ENCODE measurements around the gene TRMT61B. TPM values are rescaled to one million over a fixed set of nuclear protein-coding genes. Genes with fewer than 3 reads are reported as not detected.

Gene TRMT61B
- 14.3 and 14.8 TPM in 2 replicates for total RNA-seq

DNA sequence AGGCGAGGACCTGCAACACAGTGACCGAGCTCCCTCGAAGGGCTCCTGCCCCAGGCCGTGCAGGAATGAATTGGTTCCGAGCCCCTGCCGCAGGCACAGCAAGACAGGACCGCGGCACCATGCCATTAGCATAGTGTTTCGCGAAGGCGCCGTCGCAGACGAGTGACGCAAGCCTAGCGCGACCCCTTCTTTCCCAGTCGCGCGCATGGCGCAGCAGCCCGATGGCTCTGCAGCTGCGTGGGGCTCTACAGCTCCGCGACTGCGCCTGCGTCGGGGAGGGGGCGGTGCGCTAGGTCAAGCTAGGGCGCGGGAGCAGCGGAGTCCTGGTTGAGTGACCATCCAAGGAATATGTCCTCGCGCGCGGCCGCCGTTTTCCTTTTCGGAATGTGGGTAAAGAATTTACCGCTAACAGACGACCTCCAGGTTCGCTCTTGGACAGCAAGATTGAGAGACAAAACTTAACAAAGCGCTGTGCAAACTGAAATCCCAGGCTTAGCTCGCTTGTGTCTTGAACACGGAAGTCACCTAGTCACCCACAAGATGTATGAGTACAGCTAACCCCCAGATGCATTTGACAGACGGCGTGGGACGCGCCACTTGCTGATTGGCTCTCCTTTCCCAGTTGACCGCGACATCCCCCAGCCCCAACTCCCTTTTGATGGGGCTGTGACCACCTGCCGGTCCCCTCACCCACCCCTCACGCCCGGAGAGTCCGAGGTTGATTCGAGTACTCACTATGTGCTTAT lies at the start of gene TRMT61B:
Gene TRMT61B, minus strand, starts transcription at position 164 of the 746 bp plus-strand sequence. Its CDS starts 32 bp downstream, at position 132.
- intact Hi-C loops (cut with micrococcal nuclease): loop anchor here (1.0 to 10.0 kb wide), 6 partner anchors 24 to 1516 kb away; partner anchors contain the start of genes GTF3C2, PPP1CB, SPDYA and WDR43

DNA sequence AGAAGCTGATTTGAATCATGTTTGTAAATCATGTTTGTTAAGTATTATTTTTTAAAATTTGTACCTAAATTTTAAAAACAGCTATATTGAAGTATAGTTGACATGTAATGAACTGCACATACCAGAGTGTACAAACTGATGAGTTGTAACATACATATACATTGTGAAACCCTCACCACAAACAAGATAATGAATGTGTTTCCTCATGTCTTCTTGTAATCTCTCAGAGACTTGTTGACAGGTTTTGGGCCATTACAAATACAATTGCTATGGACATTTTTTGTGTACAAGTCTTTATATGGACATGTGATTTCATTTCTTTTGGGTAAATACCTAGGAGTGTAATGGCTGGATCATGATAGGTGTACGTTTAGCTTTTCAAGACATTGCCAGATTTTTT lies 45.8 kb upstream of the TRMT61B start:
- intact Hi-C loops (cut with micrococcal nuclease): no loop called here

DNA sequence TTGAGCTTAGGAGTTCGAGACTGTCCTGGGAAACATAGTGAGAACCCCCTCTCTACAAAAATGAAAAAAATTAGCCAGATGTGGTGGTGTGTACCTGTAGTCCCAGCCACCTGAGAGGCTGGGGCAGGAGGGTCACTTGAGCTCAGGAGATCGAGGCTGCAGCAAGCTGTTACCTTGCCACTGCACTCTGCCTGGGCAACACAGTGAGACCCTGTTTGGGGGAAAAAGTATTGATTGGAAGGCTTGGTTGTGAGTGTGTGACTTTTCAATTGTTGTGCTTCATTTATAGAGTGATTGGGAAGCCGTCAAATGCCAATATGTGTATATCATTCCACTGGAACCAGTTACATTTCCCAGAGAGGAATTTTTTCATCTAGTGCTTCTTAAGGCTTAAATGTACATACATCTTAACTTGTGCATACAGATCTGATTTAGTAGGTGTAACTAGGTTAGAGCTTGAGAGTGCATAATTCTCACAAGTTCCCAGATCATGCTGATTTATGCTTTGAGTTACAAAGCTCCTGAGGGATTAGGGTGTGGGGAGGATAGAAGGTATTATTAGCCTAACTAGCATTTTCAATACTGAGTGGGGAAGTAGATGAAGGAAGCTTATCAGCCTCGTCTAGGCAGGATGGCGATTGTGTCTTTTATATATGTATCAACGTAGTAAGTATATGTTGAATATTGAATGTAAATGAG lies 39.7 kb upstream of the TRMT61B start:
- intact Hi-C loops (cut with micrococcal nuclease): no loop called here

DNA sequence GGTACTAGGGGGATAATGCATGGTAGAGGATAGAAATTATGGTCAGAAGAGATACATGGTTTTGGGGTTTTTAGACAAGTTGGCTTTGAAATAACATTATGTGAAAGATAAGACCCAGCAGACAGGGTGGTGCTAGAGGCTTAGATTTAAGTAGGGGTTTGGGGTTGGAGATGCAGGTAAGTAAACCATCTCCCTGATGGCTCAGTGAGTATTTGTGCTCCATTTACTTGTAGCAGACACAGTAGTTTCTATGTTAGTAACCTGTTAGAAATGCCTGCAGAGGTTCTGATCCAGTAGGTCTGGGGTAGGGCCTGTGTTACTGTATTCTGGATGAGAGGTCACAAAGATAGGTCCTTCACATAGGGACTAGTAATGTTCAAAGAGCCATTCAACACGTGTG lies 38.1 kb upstream of the TRMT61B start:
- intact Hi-C loops (cut with micrococcal nuclease): no loop called here

DNA sequence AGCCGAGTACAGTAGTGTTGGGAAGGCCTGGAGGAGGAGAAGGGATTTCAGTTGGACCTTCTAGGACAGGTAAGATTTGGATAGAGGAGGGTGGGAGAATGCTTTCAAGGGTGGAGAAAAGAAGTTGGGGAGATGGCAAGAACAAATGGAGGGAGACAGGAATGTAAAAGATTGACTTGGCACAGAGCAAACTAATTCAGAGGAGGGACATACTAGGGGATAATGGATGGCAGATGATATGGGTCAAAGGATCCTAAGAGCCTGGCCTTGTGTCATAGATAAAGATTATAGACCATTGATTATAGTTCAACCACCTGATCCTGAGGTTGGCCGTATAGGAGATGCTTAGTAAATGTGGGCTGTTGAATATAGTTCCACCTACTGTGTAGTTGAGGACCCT lies 36.7 kb upstream of the TRMT61B start:
- intact Hi-C loops (cut with micrococcal nuclease): no loop called here

DNA sequence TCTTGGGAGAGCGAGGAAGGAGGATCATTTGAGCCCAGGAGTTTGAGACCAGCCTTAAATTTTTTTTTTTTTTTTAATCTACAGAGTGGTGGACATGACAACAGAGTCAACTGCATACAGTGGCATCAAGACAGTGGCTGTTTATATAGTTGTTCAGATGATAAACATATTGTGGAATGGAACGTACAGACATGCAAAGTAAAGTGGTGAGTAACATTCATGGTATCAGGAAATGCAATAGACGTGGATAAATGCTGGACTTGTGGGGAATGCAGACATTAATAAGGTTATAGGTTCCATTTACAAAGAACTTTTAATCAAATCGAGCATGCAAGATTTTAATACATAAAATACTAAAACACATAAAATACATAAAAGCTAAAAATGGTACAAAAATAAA lies 36.3 kb upstream of the TRMT61B start:
- intact Hi-C loops (cut with micrococcal nuclease): no loop called here

DNA sequence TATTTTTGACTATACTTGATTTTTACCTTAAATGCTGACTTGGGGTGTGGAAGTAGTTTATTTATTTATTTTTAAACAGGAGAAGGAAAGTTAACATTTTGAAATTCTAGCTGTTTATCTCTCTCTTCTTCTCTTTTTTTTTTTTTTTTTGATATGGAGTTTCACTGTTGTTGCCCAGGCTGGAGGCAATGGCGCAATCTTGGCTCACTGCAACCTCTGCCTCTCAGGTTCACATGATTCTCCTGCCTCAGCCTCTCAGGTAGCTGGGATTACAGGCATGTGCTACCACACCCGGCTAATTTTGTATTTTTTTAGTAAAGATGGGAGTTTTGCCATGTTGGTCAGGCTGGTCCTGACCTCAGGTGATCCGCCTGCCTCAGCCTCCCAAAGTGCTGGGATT lies 35.4 kb upstream of the TRMT61B start:
- intact Hi-C loops (cut with micrococcal nuclease): no loop called here

DNA sequence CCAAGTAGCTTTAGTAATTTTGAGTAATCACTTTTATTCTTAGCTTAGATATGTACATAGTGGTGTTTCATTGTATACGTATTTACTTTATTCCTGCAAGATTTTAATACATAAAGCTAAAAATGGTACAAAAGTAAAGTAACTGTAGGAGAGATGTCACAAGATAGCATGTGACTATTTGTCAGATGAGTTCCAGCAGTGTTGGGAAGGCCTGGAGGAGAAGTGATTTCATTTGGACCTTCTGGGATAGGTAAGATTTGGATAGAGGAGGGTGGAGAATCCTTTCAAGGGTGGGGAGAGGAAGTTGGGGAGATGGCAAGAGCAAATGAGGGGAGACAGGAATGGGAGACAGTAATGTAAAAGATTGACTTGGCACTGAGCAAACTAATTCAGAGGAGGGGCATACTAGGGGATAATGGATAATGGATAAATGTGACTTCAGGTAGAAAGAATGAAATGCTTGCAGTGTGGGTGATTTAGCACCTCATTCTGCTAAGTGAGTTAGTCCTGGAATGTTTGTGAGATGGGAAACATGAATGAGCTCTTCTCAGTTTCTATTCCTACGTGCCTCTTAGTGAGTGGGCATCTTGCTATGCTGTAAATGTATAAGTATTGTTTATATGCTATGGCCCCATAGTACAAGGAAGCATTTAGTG lies 34.8 kb upstream of the TRMT61B start:
- intact Hi-C loops (cut with micrococcal nuclease): no loop called here

DNA sequence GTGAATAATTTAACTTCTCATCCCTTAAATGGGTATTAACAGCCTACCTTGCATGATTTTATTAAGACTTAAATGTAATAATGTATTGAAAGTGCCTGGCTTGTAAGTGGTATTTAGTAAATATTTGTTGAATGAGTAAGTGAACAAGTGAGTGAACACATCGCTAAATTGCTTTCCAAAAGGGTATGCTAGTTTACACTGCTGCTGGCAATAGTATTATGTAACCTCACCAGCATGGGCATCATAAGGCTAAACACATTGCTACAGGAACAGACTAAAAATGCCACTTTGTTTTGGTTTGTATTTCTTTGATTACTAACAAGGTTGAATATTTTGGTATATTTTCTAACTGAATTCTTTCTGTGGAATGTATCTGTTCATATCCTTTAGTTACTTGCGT lies 34.2 kb upstream of the TRMT61B start:
- intact Hi-C loops (cut with micrococcal nuclease): no loop called here

DNA sequence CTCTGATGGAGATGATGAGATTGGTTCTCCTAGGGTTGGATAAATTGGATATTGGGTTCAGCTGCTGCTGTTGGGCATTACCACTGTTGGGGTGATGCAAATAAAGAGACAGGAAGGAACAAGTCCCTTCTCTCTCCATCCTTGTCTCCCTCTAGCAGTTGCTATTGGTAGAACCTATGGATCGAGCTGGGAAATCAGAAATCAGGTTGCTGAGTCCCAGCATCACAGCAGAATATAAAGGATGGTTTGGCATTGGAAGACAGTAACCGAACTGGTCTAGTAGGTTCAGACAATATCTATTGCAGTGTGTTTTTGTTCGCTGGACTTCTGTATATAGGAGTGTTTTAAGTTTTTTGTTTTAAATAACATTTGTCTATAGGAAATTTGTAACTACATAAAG lies 32.5 kb upstream of the TRMT61B start:
- intact Hi-C loops (cut with micrococcal nuclease): no loop called here

DNA sequence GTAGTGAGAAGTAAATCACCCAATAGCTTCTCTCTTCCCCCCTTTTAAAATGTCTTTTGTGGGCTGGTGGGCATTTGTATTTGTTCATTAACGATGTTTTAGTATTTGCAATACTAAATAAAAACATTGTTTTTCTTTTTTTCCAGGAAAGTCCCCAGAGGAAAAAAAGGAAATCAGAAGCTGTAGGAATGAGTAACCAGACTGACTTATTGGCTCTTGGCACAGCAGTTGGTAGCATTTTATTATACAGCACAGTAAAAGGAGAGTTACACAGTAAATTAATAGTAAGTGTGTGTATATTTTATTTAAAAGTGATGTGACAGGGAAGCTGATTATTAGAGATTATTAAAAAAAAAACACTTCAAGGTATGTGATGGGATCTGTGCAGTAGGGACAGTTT lies 31.7 kb upstream of the TRMT61B start:
- intact Hi-C loops (cut with micrococcal nuclease): no loop called here

DNA sequence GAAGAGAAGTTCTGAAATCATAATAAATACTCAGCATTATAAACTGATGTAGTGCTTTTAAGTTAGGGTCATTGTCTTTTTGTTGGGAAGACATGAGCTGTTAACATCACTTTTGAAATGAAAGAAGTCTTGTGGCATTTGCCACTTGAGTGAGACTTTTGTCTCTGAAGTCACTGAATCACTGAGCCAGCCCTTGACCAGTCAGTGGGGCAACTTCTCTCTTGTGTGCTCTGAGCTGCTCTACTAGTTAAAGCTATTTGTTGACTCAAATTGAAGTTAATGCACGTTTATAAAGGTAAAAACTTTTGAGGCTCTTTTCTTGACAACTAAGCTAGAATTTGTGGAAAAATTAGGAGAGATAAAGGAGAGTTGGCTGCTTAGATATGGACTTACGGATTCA lies 31.1 kb upstream of the TRMT61B start:
- intact Hi-C loops (cut with micrococcal nuclease): no loop called here

DNA sequence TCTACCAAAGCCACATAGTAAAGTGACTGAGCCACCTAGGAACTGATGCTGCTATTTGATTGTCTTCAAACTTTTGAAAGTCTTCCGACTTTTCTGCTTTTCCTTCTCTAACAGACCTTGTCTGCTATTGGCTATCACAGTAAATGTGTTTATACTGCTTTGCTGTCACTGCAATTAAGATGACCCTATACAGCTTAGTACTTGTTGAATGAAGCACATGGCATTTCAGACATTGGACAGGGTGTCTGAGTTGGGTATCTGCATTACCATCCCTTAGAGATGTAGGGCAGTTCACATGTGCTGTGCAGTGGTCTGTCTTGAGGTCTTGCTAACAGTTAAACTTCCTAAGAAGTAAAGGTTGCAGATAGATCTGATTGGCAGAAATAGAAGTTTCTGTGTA lies 27.9 kb upstream of the TRMT61B start:
- intact Hi-C loops (cut with micrococcal nuclease): loop anchor here (5.0 to 10.0 kb wide), 2 partner anchors 76 to 533 kb away; no protein-coding TSS in a partner anchor

DNA sequence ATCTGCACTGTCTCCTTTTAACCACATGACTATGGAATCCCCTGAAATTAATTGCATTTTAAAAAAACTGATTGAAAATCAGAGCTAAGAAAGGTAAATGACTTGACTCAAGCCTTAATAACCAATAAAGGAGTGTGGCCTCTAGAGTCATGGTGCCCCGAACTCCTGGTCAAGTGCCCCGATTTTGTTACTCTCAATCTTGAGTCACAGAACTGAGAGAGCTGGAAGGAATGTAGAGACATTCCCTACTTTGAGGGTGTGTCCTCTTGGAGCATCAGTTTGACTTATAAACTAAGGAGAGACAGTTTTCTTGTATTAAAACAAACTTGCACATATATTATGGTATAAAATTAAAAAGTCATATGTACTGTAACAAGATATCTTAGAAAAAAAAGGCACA lies 26.8 kb upstream of the TRMT61B start:
- intact Hi-C loops (cut with micrococcal nuclease): loop anchor here (5.0 to 10.0 kb wide), 2 partner anchors 75 to 532 kb away; no protein-coding TSS in a partner anchor

DNA sequence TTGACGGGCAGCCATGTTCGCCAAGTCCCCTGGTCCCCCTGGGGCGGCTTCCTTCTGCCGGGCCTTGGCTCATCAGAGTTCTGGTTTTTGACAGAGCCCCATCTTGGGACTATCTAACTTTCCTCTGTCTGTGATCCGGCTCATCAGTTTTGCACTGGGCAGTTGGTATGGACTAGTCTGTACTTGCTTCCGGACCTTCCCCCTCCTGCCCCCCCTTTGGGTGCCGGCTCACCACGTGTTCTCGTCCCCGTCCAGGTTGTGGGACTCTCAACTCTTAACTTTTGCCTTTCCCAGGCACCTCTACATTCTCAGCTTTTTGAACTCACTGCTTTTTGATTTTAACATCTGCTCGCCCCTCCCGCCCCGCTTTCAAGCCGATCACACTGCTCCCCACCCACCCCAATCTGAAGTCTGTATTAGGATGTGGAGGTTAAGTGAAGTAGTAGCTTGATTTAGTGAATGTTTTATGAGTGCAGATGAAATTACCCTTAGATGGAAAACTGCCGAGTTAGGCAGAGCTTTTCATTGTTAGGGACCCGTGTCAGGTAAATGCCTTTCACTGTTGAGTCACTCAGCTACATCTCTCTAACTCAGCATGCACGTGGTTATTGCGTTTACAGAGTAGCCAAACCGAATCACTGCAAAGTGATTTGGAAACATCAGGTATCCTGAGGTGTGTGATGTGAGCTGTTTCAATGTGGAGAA lies 25.2 kb upstream of the TRMT61B start:
- intact Hi-C loops (cut with micrococcal nuclease): loop anchor here (1.0 to 10.0 kb wide), 3 partner anchors 73 to 531 kb away; partner anchors contain the start of gene PPP1CB

DNA sequence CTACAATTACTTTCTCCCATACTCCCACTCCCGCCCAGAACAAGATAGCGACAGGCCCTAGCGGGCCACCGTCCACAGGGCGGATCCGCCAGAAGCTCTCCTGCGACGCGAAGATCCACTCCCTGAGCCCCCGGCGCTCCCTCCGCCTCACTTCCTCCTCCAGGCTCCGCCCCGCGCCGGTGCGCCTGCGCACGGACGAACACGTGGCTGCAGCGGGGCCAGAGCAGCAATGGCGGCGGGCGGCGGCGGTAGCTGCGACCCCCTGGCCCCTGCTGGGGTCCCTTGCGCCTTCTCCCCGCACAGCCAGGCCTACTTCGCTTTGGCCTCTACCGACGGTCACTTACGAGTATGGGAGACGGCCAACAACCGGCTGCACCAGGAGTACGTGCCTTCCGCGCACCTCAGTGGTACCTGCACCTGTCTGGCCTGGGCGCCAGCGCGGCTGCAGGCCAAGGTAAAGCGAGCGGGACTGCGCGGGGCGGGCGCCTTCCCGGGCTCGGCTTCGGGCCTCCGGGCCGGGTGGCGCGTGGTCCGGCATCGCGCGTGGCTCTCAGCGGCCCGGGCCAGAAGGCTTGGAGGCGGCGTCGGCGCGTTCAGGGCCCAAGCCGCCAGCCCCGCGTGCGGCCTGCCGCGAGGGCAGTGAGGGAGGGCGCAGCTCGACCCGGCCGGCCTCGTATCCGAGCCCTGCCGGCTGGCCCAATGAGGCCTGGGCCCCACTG lies 24.5 kb upstream of the TRMT61B start, which contains the start of gene WDR43:
Gene WDR43, plus strand, starts transcription at position 198 of the 719 bp plus-strand sequence. Its CDS starts 32 bp downstream, at position 230.
- intact Hi-C loops (cut with micrococcal nuclease): loop anchor here (1.0 to 10.0 kb wide), 5 partner anchors 24 to 530 kb away; partner anchors contain the start of genes PPP1CB and TRMT61B

DNA sequence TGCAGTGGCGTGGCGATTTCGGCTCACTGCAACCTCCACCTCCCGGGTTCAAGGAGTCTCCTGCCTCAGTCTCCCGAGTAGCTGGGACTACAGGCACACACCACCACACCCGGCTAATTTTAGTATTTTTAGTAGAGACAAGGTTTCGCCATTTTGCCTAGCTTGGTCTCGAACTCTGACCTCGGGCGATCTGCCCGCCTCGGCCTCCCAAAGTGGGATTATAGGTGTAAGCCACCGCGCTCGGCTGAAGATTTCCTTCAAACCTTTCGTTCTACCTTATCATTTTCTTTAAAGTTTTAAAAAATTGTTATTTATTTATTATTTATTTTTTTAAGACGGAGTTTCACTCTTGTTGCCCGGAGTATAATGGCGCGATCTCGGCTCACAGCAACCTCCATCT lies 23.4 kb upstream of the TRMT61B start:
- intact Hi-C loops (cut with micrococcal nuclease): loop anchor here (10.0 kb wide), 1 partner anchor 529 kb away; no protein-coding TSS in a partner anchor

DNA sequence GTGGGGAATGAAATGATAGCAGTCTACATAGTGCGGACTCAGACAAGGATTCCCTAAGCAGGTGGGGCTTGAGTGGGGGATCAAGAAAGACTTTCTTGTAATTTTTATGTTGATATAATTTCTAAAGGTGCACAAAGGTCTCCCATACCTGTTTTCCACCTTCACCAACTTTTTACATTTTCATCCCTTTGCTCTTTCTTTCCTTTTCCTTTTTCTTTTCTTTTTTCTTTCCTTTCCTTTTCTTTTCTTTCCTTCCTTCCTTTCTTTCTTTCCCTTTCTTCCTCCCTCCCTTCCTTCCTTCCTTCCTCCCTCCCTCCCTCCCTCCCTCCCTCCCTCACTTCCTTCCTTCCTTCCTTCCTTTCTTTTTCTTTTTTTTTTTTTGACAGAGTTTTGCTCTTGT lies 10.1 kb upstream of the TRMT61B start:
- intact Hi-C loops (cut with micrococcal nuclease): no loop called here

DNA sequence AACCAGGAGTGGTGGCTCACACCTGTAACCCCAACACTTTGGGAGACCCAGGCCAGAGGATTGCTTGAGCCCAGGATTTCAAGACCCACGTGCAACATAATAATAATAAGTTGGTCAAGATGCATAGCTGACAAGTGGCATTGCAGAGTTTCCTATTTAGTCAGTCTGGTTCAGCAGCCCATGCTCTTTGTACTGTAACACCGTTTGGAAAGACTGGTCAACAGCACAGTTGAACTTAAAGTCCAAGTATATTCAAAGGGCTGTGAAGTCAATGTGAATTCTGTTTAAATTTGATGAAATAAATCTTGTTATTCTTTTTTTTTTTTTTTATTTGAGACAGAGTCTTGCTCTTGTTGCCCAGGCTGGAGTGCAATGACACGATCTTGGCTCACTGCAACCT lies 1.5 kb upstream of the TRMT61B start:
- intact Hi-C loops (cut with micrococcal nuclease): loop anchor here (2.0 to 10.0 kb wide), 3 partner anchors 305 to 1517 kb away; partner anchors contain the start of gene GTF3C2

DNA sequence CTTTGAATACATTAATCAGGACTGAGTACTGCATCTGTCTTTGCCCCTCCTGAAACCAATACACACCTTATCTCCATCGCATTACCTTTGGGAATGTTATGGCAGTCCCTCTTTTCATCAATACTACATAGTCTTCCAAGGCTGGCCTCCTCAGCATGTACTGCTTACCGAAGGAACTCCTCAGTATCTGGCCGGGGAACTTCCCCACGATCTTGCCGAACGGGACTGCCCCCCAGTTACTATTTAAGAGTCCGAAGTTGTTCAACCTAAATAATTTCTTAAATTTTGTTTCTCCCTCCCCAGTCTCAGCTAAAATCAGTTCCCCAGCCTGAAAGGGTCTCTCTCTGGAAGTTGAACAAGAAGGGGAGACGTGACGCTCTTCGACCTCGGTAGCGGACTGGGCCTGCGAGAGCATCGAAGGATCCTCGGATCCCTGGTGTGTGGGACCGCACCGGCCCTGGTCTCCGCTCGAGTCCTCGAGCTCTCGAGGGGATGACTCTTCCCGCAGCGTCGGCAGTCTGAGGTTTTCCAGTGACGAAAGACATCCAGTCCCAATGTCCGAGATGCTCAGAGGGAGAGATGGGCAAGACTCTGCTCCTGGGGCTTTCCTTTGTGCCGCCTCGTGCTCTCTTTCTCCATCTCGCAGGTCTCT lies 489 bp downstream of the TRMT61B start:
- intact Hi-C loops (cut with micrococcal nuclease): loop anchor here (1.0 to 10.0 kb wide), 6 partner anchors 25 to 1515 kb away; partner anchors contain the start of genes GTF3C2, PPP1CB, SPDYA and WDR43
